ENCODE measurements around the gene PCGF1.
"Not testable (repeated sequence)": the region's sequence is repeated elsewhere in the genome, so short reads cannot be mapped to it uniquely, and the experiment has no call there.

Gene PCGF1

DNA sequence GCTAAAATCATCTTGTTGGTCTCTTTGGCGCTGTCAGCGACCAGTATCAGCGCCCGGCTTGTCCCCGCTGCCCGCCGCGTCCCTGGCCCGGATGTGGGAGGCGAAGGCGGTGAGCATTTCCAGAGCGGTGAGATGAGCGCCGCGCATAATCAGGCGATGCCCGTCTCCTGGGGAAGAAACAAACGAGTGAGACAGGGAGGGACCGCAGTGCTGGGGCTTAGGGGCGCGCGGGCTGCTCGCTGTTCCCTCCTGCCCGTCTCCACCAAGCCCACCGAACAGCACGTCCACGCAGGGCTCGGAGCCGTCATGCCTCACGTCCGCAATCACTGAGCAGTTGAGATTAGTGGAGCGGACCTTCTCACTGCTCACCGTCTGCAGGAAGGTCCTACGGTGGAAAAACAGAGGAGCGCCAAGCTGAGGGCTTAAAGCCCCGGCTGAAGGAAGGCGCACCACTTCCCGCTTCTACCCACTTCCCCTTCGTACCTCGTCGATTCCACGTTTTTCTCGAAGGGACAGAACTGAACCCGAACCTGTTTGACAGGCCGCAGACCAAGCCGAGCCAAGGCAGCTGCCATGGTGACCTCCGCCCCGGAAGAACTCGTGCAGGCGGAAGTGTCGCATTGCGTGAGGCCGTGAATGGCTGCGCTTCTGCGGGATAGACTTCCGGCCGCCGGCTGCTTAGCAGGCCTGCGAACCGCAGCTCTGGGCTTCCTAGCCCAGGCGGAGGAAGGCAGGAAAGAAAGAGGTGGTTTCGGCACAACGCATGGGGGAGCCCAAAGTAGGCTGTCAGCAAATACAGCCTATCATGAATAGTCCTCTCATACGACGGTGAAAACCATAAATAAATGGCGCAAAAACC lies 35.2 kb downstream of the PCGF1 start, which contains the start of gene MRPL53:
Gene MRPL53, minus strand, starts transcription at position 595 of the 859 bp plus-strand sequence. Its CDS starts 20 bp downstream, at position 575.
- peak; percentile 92 for DNase-seq (ENCODE audit: low read depth)

DNA sequence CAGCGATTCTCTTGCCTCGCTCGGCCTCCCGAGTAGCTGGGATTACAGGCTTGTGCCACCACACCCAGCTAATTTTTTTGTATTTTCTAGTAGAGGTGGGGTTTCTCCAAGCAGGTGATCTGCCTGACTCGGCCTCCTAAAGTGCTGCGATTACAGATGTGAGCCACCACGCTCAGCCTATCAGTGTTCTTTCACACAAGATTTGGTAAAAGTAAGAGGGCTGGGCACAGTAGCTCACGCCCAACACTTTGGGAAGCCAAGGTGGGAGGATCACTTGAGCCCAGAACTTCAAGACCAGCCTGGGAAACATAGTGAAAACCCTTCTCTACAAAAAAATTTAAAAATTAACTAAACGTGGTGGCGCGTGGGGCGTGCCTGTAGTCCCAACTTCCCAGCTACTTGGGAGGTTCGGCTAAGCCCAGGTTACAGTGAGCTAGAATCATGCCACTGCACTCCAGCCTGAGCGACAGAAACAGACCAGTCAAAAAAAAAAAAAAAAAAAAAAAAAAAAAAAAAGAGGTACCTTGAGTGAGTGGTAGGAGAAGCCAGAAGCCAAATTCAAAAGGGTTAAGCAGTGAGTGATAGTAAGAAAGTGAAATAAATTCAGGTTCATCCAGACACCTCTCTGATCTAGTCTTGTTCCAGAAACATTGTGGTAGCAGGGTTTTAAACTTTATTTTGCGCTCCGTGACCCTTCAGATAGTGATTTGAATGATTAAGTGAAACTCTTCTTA lies 36.0 kb downstream of the PCGF1 start:
- DNase-seq (ENCODE audit: low read depth): no peak

- DNase-seq (ENCODE audit: low read depth): not testable (repeated sequence)
Observed at GRCh38 chr2:74470742-74471141, 36.8 kb downstream of the PCGF1 start.

- no peak for DNase-seq (ENCODE audit: low read depth)
Observed at GRCh38 chr2:74464406-74464805, 43.1 kb downstream of the PCGF1 start.

DNA sequence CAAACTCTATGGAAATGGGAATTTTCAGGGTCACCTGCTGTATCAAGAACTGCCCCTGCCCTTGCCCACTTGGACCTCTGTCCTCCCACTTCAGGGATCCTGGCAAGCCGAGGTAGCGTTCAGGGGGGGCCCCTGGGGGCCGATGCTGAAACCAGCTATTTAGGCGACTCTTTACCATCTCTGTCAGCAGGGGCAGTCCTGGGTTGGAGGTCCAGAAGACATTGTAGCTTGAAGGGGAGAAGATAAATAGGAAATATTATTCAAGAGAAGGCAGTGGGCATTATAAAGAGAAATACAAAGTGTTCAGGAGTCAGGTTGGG lies 44.7 kb downstream of the PCGF1 start:
- no peak for DNase-seq (ENCODE audit: low read depth)

DNA sequence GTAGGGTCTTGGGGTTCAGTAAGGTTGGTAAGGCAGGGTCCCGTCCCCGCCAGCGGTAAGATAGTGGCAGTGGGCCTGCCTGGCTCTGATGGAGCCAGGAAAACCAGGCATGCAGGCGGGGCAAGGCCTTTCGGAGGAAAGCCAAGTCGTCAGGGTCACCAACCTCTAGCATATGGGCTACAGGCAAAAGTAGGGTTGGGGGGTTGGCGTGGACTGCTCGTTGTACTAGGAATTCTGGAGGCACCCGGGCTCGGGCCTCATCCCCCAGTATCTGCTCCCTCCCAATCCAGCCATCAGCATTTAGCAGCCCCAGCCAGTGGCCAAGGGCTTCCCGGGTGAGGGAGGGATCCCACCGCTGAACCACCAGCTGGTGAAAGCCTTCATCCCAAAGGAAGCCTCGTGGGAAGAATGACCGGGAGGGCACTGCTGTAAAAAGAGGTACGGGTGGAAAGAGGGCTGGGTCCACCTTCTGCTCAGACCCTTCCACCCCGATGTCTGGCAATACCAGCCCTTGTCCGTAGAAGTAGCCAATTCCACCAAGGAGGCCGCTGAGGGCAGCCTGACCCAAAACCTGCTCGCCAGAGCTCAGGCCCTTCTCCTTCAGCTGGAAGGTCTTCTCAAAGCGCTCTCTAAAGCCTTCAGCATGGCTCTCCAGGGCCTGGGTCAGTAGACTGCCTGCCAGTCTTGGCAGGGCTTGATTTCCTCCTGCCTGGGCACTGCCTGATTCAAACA lies 45.3 kb downstream of the PCGF1 start:
- no peak for DNase-seq (ENCODE audit: low read depth)

GRCh38 chr2:74461187-74462053 lies 46.1 kb downstream of the PCGF1 start:
- no peak for DNase-seq (ENCODE audit: low read depth)

DNA sequence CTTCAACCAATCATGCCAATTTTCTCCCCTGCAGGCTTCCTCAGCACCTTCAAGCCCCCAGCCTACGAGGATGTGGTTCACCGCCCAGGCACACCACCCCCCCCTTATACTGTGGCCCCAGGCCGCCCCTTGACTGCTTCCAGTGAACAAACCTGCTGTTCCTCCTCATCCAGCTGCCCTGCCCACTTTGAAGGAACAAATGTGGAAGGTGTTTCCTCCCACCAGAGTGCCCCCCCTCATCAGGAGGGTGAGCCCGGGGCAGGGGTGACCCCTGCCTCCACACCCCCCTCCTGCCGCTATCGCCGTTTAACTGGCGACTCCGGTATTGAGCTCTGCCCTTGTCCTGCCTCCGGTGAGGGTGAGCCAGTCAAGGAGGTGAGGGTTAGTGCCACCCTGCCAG lies 47.3 kb downstream of the PCGF1 start:
- DNase-seq (ENCODE audit: low read depth): not testable (repeated sequence)

DNA sequence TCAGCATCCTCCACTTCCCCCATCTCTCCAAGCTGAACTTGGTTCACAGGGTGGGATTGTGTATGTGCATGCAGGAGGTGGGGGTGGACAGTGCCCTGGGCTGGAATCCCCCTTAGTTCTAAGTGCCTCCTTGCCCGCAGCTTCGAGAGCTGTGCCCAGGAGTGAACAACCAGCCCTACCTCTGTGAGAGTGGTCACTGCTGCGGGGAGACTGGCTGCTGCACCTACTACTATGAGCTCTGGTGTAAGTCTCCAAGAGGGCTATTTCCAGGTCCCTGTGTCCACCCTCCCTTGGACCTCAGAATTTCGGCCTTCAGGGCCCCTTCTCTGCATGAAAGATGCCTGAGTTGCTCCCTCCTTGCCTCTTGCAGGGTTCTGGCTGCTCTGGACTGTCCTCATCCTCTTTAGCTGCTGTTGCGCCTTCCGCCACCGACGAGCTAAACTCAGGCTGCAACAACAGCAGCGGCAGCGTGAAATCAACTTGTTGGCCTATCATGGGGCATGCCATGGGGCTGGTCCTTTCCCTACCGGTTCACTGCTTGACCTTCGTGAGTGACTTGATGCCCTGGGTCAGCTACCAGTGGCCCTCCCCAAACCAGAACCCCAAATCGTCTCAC lies 47.9 kb downstream of the PCGF1 start:
- DNase-seq (ENCODE audit: low read depth): not testable (repeated sequence)

- DNase-seq (ENCODE audit: low read depth): no peak
Observed at GRCh38 chr2:74458938-74459363, 48.5 kb downstream of the PCGF1 start.

- DNase-seq (ENCODE audit: low read depth): peak; percentile 98
Observed at GRCh38 chr2:74458132-74458937, 49.2 kb downstream of the PCGF1 start, which contains the start of gene WBP1. WBP1 (plus strand) TSS chr2:74458438; CDS start chr2:74458603, 165 bp downstream.

GRCh38 chr2:74457549-74458131 lies 49.9 kb downstream of the PCGF1 start:
- DNase-seq (ENCODE audit: low read depth): peak; percentile 79

DNA sequence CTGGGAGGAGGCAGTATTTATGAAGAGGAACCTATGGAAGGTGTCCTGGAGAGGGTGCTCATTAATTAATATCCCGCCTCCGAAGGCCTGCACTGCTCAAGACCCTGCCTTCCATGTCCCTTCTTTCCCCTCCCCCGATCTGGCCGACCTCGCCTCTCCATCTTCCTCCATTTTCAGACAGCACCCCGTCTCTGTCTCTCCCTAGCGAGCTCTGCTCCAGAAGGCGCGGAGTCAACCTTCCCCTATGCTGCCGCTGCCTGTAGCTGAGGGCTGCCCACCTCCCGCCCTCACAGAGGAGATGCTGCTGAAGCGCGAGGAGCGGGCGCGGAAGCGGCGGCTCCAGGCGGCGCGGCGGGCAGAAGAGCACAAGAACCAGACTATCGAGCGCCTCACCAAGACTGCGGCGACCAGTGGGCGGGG lies 50.4 kb downstream of the PCGF1 start:
- DNase-seq (ENCODE audit: low read depth): no peak

Data from stimulated activated CD8-positive, alpha-beta memory T cell treated with anti-CD3 and anti-CD28 coated beads, Interleukin-4, amount 100 ng/mL, for 24 hours (primary cell).